B cell (primary cell): Measurements from ENCODE around the gene DTX4. TPM values are rescaled to one million over a fixed set of nuclear protein-coding genes. Genes with fewer than 3 reads are reported as not detected.

Experiments
- ATAC-seq: fragments of 200-7000 bp; cut with Tn5 transposase; one replicate; pipeline ENCODE4 v1.10.0; 2021; ENCODE audit warnings: low read depth, mild to moderate bottlenecking, moderate number of reproducible peaks, moderate library complexity
- CTCF ChIA-PET: fragments of 350-600 bp; sonication (Branson Sonifier 250); formaldehyde crosslinking; loops from one replicate; lab custom pipeline; 2021; ENCODE audit warnings: antibody characterized with exemption, inconsistent platforms; lab: Charles Lee
- POLR2A ChIA-PET: fragments of 350-600 bp; sonication (Branson Sonifier 250); formaldehyde crosslinking; loops from one replicate; lab custom pipeline; 2021; ENCODE audit warnings: antibody characterized with exemption; lab: Charles Lee
- DNase-seq: peaks from one replicate; pipeline ENCODE4 v3.0.0; 2013
- H2AFZ ChIP-seq: 2 replicates; pipeline ENCODE4 v1.6.1; 2012; ENCODE audit warnings: mild to moderate bottlenecking, low read depth, low read length; ENCODE audit not compliant: insufficient read depth, poor library complexity, severe bottlenecking
- H3K27ac ChIP-seq, 2 donors: 1 replicate in 1 of 2; 2 replicates in 1 of 2; pipeline ENCODE4 v1.5.1; 2012 to 2013; ENCODE audit warnings: low read length in 2 of 2, mild to moderate bottlenecking in 2 of 2, moderate library complexity in 1 of 2
- H3K27me3 ChIP-seq, 4 experiments: fragments of 200-600 bp in 1 of 4; sonication (generic) in 1 of 4; replicated peaks in 1 of 4; 1 replicate in 2 of 4; 2 replicates in 2 of 4; pipeline versions ENCODE4 v1.6.1 to v1.7.0; 2013 to 2016; ENCODE audit warnings: low read length in 3 of 4, mild to moderate bottlenecking in 2 of 4, mixed read lengths in 1 of 4, moderate library complexity in 1 of 4; ENCODE audit not compliant: insufficient read depth in 4 of 4, control insufficient read depth in 3 of 4; ENCODE audit errors: control extremely low read depth in 1 of 4
- H3K36me3 ChIP-seq, 2 experiments: replicated peaks in 1 of 2; 1 replicate in 1 of 2; 2 replicates in 1 of 2; pipeline versions ENCODE4 v1.6.1 to v1.7.1; 2013; ENCODE audit warnings: low read length in 1 of 2; ENCODE audit not compliant: insufficient read depth in 2 of 2, control insufficient read depth in 1 of 2; ENCODE audit errors: control extremely low read depth in 1 of 2, extremely low read depth in 1 of 2
- H3K4me1 ChIP-seq, 2 donors: fragments of 200-600 bp in 1 of 2; sonication (generic) in 1 of 2; 1 replicate in 1 of 2; 2 replicates in 1 of 2; pipeline versions ENCODE4 v1.5.1 to v1.6.1; 2013 to 2017; ENCODE audit warnings: low read length in 2 of 2; ENCODE audit not compliant: control insufficient read depth in 2 of 2, insufficient read depth in 2 of 2
- H3K4me2 ChIP-seq: replicated peaks from 2 replicates; pipeline ENCODE3; 2012; ENCODE audit warnings: mild to moderate bottlenecking, low read depth, low read length; ENCODE audit not compliant: poor library complexity, severe bottlenecking
- H3K4me3 ChIP-seq, 5 experiments: fragments of 200-600 bp in 1 of 5; sonication (generic) in 1 of 5; 1 replicate in 3 of 5; 2 replicates in 2 of 5; pipeline versions ENCODE4 v1.5.1 to v1.7.0; 2011 to 2016; ENCODE audit warnings: low read length in 4 of 5, mild to moderate bottlenecking in 4 of 5, low read depth in 2 of 5, control low read depth in 1 of 5, moderate library complexity in 1 of 5; ENCODE audit not compliant: insufficient read depth in 1 of 5; ENCODE audit errors: control extremely low read depth in 1 of 5, extremely low read depth in 1 of 5
- H3K79me2 ChIP-seq: fragments of 200-600 bp; sonication (generic); one replicate; pipeline ENCODE4 v1.6.0; 2016; ENCODE audit warnings: low read length; ENCODE audit not compliant: control insufficient read depth, insufficient read depth
- H3K9ac ChIP-seq: fragments of 200-600 bp; sonication (generic); 2 replicates; pipeline ENCODE4 v1.6.1; 2017; ENCODE audit warnings: mild to moderate bottlenecking, low read length, moderate library complexity
- H3K9me3 ChIP-seq, 3 donors: one replicate each; pipeline versions ENCODE4 v1.6.1 to v1.7.1; 2013; ENCODE audit warnings: low read length in 2 of 3; ENCODE audit not compliant: control insufficient read depth in 2 of 3, insufficient read depth in 1 of 3; ENCODE audit errors: control extremely low read depth in 1 of 3
- H4K20me1 ChIP-seq: 2 replicates; pipeline ENCODE4 v1.6.0; 2012; ENCODE audit warnings: mild to moderate bottlenecking, low read length; ENCODE audit not compliant: insufficient read depth, control insufficient read depth, poor library complexity, severe bottlenecking
- H3K27ac Mint-ChIP-seq: one replicate; pipeline ENCODE4 v1.8.0; 2021; ENCODE audit warnings: mixed read lengths
- H3K27me3 Mint-ChIP-seq: one replicate; pipeline ENCODE4 v1.8.0; 2021; ENCODE audit warnings: mixed read lengths
- H3K4me1 Mint-ChIP-seq: one replicate; pipeline ENCODE4 v1.8.0; 2021; ENCODE audit warnings: mixed read lengths
- H3K4me3 Mint-ChIP-seq: one replicate; pipeline ENCODE4 v1.8.0; 2021; ENCODE audit warnings: mixed read lengths
- H3K9me3 Mint-ChIP-seq: one replicate; pipeline ENCODE4 v1.8.0; 2022; ENCODE audit warnings: mixed read lengths; ENCODE audit not compliant: insufficient read depth
- EZH2 ChIP-seq: IDR thresholded peaks from 2 replicates; pipeline ENCODE4 v1.6.1; 2012; ENCODE audit warnings: borderline replicate concordance, low read depth, mild to moderate bottlenecking, moderate library complexity, low read length; ENCODE audit not compliant: insufficient read depth, poor library complexity, severe bottlenecking
- WGBS: methylation state at CpG from one replicate; pipeline ENCODE4 v1.1.5; 2013; ENCODE audit warnings: missing lambda C conversion rate; ENCODE audit not compliant: insufficient coverage; 5-methylcytosine and 5-hydroxymethylcytosine counted together
- intact Hi-C: fragments of 100-400 bp; cut with micrococcal nuclease; formaldehyde crosslinking; loops from one replicate; pipeline ENCODE4 v1.10.0; 2022
- polyA plus RNA-seq: library from polyadenylated mRNA; depleted of rRNA; stranded (reverse); fragments of >200 nt; gene quantifications from 2 replicates; pipeline ENCODE4 v1.2.3, GENCODE V29; 2012
- total RNA-seq, 2 donors: library from RNA; stranded (reverse); fragments of 120-200 nt in 1 of 2; gene quantifications; 1 replicate in 1 of 2; 2 replicates in 1 of 2; pipeline versions ENCODE4 v1.2.3 to v1.2.4, GENCODE V29; 2013 to 2022
- TF ChIP-seq, protein P1 (sequence below): fragments of 200-600 bp; IDR thresholded peaks from one replicate; pipeline ENCODE4 v1.8.0; 2022; ENCODE audit warnings: antibody characterized with exemption, mild to moderate bottlenecking

DTX4 gene
- total and polyA plus RNA-seq, 2 donors (not counting 1 experiment from before 2014, with no cell fraction given) = 11.7 to 43.3 TPM

DNA sequence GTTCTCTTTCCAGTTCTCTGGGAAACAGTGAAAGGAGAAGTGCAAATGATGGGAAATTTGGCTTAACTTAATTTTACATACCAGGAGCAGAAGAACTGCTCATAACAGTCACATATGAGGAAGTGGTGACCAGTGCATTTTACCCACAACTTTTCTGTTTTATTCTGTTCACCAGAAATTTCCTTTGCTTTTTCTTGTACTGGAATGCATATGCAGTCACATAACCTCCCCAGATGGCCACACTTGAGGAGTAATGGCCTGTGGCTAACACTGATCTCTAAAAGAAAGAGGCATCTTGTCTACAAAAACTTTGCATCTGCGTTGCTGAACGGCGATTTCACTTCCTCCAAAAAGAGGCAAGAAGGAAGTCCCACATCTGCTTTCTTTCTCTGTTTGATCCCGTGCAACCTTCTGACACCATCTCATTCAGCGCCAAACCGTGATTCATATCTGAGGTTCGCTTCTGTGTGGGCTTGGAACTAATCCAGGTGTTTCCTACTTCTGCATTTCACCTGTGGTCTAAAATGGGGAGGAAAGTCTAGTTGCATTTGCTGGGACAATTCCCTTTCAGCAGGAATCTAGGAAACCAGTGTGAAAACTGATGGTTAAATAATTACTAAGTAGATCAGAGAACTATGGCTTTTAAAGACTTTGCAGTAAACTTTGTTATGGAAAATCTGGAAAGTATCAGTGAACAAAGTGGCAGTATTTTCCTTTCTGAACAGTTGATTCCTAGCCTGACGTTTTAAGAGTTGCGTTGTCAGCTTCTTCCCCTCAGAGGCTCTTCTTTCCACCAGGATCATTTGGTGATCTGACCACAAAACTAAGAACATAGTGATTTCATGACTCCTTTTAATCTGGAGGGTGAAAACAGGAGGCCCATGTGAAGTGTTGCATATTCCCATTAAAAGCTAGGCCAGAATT, 45.0 kb downstream of the DTX4 start:
- peak overlapping the region; percentile 82 to 94 for H3K27ac ChIP-seq
- intact Hi-C loops = loop anchor here (1.0 to 2.0 kb wide), 4 partner anchors 9 to 74 kb away; partner anchors contain the start of gene FAM111A
- Mint-ChIP-seq H3K27me3 (no peaks in the 10 kb centered on the region), H3K27ac (peak overlapping the region; percentile 95), H3K4me1 (peaks cover 96% of the 10 kb centered on the region), H3K4me3 (peak overlapping the region; percentile 78), H3K9me3 (no peaks in the 10 kb centered on the region)
- DNase-seq = peak; percentile 95
- H4K20me1 ChIP-seq = no peaks in the 10 kb centered on the region
- ChIA-PET POLR2A (no interaction called here), CTCF (interaction anchor here (0.7 to 1.4 kb wide), 3 partner anchors 46 to 70 kb away, joined by 3 to 4 read pairs (median 3); no protein-coding TSS in a partner anchor)
- peak overlapping the region; percentile 69 for H3K4me2 ChIP-seq
- peak overlapping the region; percentile 23 for H3K9ac ChIP-seq
- H3K9me3 ChIP-seq = peaks cover 0 to 3% (median 0%) of the 10 kb centered on the region in 3 donors
- WGBS = 4% methylated on average over 4 of the region's 9 CpGs
- H3K4me1 ChIP-seq = peaks cover 93 to 94% of the 10 kb centered on the region in 2 donors
- no peaks in the 10 kb centered on the region for H3K36me3 ChIP-seq
- no peak overlapping the region for H2AFZ ChIP-seq
- peak overlapping the region in 4 of 5 experiments; percentile 12 to 46 (median 16) for H3K4me3 ChIP-seq
- peak; percentile 72 for ATAC-seq
- H3K27me3 ChIP-seq = no peaks in the 10 kb centered on the region
- TF ChIP-seq EZH2 = no peak
- TF ChIP-seq, protein P1, sequence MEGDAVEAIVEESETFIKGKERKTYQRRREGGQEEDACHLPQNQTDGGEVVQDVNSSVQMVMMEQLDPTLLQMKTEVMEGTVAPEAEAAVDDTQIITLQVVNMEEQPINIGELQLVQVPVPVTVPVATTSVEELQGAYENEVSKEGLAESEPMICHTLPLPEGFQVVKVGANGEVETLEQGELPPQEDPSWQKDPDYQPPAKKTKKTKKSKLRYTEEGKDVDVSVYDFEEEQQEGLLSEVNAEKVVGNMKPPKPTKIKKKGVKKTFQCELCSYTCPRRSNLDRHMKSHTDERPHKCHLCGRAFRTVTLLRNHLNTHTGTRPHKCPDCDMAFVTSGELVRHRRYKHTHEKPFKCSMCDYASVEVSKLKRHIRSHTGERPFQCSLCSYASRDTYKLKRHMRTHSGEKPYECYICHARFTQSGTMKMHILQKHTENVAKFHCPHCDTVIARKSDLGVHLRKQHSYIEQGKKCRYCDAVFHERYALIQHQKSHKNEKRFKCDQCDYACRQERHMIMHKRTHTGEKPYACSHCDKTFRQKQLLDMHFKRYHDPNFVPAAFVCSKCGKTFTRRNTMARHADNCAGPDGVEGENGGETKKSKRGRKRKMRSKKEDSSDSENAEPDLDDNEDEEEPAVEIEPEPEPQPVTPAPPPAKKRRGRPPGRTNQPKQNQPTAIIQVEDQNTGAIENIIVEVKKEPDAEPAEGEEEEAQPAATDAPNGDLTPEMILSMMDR = no peak
- H3K79me2 ChIP-seq = peaks cover 20% of the 10 kb centered on the region
